OCI-LY1 (cell line): ENCODE results near the gene ANAPC2.

Source experiments
- EZH2 ChIP-seq: fragments of 200-600 bp; sonication (generic), shearing (Covaris generic); IDR thresholded peaks from 2 replicates; pipeline ENCODE4 v1.8.0; 2017; ENCODE audit warnings: borderline replicate concordance, mixed run types, mild to moderate bottlenecking, antibody characterized with exemption, low read length, moderate library complexity, mixed read lengths
- TF ChIP-seq, protein P1 (sequence below): fragments of 200-600 bp; sonication (generic), shearing (Covaris generic); IDR thresholded peaks from 2 replicates; pipeline ENCODE4 v1.5.1; 2017; ENCODE audit warnings: mild to moderate bottlenecking, antibody characterized with exemption, low read length, moderate library complexity, mixed read lengths

DNA sequence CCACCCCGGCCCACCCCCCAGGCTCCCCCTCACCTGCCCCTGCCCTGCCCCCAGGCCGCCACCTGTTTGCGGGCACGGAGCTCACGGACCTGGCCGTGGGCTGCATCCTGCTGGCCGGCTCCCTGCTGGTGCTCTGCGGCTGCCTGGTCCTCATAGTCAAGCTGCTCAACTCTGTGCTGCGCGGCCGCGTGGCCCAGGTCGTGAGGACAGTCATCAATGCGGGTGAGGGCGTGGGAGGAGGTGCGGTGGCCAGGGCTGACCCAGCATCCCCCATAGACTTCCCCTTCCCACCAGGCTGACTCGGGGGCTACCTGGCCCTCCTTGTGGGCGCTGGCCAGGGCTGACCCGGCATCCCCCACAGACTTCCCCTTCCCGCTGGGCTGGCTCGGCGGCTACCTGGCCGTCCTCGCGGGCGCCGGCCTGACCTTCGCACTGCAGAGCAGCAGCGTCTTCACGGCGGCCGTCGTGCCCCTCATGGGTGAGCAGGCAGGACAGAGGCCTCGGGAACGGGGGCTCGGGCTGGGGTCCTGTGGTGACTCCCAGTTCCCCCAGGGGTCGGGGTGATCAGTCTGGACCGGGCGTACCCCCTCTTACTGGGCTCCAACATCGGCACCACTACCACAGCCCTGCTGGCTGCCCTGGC, 45.8 kb upstream of the ANAPC2 start:
- TF ChIP-seq, protein P1, sequence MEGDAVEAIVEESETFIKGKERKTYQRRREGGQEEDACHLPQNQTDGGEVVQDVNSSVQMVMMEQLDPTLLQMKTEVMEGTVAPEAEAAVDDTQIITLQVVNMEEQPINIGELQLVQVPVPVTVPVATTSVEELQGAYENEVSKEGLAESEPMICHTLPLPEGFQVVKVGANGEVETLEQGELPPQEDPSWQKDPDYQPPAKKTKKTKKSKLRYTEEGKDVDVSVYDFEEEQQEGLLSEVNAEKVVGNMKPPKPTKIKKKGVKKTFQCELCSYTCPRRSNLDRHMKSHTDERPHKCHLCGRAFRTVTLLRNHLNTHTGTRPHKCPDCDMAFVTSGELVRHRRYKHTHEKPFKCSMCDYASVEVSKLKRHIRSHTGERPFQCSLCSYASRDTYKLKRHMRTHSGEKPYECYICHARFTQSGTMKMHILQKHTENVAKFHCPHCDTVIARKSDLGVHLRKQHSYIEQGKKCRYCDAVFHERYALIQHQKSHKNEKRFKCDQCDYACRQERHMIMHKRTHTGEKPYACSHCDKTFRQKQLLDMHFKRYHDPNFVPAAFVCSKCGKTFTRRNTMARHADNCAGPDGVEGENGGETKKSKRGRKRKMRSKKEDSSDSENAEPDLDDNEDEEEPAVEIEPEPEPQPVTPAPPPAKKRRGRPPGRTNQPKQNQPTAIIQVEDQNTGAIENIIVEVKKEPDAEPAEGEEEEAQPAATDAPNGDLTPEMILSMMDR: no peak
- TF ChIP-seq EZH2: no peak
